ENCODE results near the gene HSPA12B. TPM values are rescaled to one million over a fixed set of nuclear protein-coding genes. Genes with fewer than 3 reads are reported as not detected.
A peak's percentile ranks its signal among the peaks of the same experiment; 100 is the strongest.

HSPA12B gene
- total and polyA plus RNA-seq, 2 experiments from 2014 or later, result 2.5 to 3.4 TPM

DNA sequence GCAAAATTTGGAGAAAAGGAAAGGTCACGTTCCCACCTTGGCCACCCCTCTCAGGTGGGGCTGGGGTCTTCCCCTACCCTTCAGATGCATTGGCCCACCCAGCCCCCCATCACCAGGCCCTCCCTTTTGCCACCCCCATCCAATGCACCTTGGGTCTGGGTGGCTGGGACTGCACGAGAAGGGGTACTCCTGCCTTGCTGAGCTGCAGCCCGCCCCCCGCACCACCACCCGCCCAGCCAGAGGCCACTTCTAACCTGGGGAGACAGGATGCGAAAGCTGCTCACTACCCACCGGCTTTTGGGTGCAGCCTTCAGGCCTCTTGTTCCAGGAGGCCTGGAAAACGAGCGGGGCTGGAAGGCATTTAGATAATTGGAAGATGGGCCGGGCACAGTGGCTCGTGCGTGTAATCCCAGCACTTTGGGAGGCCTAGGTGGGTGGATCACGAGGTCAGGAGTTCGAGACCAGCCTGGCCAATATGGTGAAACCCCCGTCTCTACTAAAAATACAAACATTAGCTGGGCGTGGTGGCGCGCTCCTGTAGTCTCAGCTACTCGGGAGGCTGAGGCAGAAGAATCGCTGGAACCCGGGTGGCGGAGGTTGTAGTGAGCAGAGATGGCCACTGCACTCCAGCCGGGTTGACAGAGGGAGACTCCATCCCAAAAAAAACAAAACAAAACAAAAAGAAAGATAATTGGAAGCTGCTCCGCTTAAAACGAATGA, 62.4 kb downstream of the HSPA12B start:
- Histone ChIP-seq H3K4me3 (peak overlapping the region; percentile 70), H3K27ac (peak overlapping the region; percentile 91)

DNA sequence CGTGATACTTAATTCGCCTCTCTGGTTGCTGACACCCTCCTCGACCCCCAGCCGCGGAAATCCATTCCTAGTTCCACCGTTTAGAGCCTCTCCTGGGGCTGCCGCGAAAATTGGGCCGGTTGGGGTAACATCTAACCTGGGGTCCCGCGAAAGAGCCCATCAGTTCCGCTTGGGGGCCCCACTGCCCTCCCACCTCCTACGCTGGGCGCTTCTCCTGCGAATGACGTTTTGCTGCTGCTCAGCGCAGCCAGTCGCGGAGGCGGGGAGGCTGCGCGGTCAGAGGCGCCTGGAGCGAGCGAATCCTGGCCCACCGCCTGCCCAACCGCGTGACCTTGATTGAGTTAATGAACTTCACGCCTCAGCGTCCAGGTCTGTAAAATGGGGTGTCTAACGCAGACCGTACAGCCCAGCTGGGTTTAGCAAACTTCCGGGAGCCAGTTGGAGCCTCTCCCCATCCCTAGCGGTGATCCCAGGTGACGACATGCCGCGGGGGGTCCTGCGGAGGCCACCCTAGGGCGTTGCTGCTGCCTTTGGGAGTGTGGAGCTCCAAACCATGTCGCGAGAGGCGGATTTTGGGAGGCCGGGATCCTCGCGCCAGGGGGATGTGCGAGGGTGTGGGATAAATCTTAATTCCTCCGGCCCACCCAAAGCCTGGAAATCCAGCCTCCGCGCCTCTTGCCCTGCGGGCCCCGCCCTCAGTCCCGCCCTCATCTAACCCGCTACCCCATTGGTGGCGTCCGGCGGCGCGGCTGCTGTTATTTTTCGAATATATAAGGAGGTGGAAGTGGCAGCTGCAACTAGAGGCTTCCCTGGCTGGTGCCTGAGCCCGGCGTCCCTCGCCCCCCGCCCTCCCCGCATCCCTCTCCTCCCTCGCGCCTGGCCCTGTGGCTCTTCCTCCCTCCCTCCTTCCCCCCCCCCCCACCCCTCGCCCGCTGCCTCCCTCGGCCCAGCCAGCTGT, 63.3 kb downstream of the HSPA12B start, which contains the start of gene CDC25B:
Gene CDC25B (plus strand): TSS at position 800 of the 958 bp plus-strand sequence. CDS start 222 bp downstream, outside the sequence.
- Histone ChIP-seq H3K36me3 (replicated peaks; ENCODE audit: insufficient read depth, low read depth) (no peaks in the 10 kb centered on the region), H3K4me2 (peak within 1 kb of the TSS; percentile 90), H3K27ac (peak within 1 kb of the TSS; percentile 91), H3K9me3 (ENCODE audit: low read depth) (no peaks in the 10 kb centered on the region), H2AFZ (peak within 1 kb of the TSS; percentile 87), H3K4me3 (peak within 1 kb of the TSS; percentile 70), H4K20me1 (ENCODE audit: insufficient read depth, poor library complexity, severe bottlenecking) (no peaks in the 10 kb centered on the region), H3K79me2 (peaks cover 22% of the 10 kb centered on the region), H3K27me3 (no peaks in the 10 kb centered on the region), H3K9me2 (replicated peaks; ENCODE audit: insufficient read depth) (no peaks in the 10 kb centered on the region), H3K4me1 (ENCODE audit: insufficient read depth) (peaks cover 33% of the 10 kb centered on the region)
- TF ChIP-seq, protein P1, sequence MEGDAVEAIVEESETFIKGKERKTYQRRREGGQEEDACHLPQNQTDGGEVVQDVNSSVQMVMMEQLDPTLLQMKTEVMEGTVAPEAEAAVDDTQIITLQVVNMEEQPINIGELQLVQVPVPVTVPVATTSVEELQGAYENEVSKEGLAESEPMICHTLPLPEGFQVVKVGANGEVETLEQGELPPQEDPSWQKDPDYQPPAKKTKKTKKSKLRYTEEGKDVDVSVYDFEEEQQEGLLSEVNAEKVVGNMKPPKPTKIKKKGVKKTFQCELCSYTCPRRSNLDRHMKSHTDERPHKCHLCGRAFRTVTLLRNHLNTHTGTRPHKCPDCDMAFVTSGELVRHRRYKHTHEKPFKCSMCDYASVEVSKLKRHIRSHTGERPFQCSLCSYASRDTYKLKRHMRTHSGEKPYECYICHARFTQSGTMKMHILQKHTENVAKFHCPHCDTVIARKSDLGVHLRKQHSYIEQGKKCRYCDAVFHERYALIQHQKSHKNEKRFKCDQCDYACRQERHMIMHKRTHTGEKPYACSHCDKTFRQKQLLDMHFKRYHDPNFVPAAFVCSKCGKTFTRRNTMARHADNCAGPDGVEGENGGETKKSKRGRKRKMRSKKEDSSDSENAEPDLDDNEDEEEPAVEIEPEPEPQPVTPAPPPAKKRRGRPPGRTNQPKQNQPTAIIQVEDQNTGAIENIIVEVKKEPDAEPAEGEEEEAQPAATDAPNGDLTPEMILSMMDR (IDR thresholded peaks at IDR 0.05; ENCODE audit: poor library complexity), result peak; percentile 28
- TF ChIP-seq EZH2phosphoT487 (IDR thresholded peaks at IDR 0.05; ENCODE audit: low read depth, severe bottlenecking, unreplicated experiment) (no peak), EZH2 (IDR thresholded peaks at IDR 0.05; ENCODE audit: borderline replicate concordance) (no peak)
- 4% methylated on average over 52 of the region's 69 CpGs for WGBS (ENCODE audit: low lambda C conversion rate, missing lambda C conversion rate)
- DNase-seq (ENCODE audit: low spot score), result peak; percentile 95

More for the DNA sequence above, 62.4 kb downstream of the HSPA12B start:
- Histone ChIP-seq H3K4me1 (ENCODE audit: insufficient read depth) (peaks cover 30% of the 10 kb centered on the region), H3K9me2 (replicated peaks; ENCODE audit: insufficient read depth) (no peaks in the 10 kb centered on the region), H3K36me3 (replicated peaks; ENCODE audit: insufficient read depth, low read depth) (no peaks in the 10 kb centered on the region), H3K4me2 (peak overlapping the region; percentile 90), H4K20me1 (ENCODE audit: insufficient read depth, poor library complexity, severe bottlenecking) (no peaks in the 10 kb centered on the region), H2AFZ (peak overlapping the region; percentile 87), H3K9me3 (ENCODE audit: low read depth) (no peaks in the 10 kb centered on the region), H3K27me3 (no peaks in the 10 kb centered on the region), H3K79me2 (peaks cover 22% of the 10 kb centered on the region)
- DNase-seq (ENCODE audit: low spot score), result no peak
- 88% methylated on average over 25 of the region's 25 CpGs for WGBS (ENCODE audit: low lambda C conversion rate, missing lambda C conversion rate)
- no peak for TF ChIP-seq EZH2phosphoT487 (IDR thresholded peaks at IDR 0.05; ENCODE audit: low read depth, severe bottlenecking, unreplicated experiment)
- TF ChIP-seq EZH2 (IDR thresholded peaks at IDR 0.05; ENCODE audit: borderline replicate concordance), result no peak
- TF ChIP-seq, protein P1 (IDR thresholded peaks at IDR 0.05; ENCODE audit: poor library complexity), result no peak

DNA sequence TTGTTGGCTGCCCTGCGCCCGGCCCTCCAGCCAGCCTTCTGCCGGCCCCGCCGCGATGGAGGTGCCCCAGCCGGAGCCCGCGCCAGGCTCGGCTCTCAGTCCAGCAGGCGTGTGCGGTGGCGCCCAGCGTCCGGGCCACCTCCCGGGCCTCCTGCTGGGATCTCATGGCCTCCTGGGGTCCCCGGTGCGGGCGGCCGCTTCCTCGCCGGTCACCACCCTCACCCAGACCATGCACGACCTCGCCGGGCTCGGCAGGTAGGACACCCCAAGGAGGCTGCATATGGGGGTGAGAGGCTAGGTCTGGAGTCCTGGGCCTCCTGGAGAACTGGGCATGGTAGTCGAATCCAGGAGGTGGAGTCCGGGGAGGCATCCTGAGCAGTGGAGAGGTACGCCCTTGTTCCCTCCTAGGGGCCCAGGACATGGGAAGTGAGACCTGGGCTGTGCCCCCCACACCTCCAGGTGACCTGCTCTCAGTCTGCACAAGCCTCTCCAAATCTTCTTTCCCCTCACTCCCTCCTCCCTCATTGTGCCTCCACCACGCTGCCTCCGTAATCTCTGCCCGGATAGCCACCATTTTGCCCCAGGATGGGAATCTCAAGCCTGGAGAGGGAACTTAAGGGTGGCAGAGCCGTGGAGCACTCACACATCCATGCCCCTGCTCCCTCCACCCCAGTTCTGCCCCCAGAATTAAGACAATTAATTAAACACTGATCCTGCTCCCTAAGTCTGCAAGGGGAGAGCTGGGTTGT, 64.2 kb downstream of the HSPA12B start:
- Histone ChIP-seq H3K4me2 (peak overlapping the region; percentile 90), H3K27ac (peak overlapping the region; percentile 79), H3K27me3 (no peaks in the 10 kb centered on the region), H3K9me3 (ENCODE audit: low read depth) (no peaks in the 10 kb centered on the region), H2AFZ (no peak overlapping the region), H3K36me3 (replicated peaks; ENCODE audit: insufficient read depth, low read depth) (no peaks in the 10 kb centered on the region), H4K20me1 (ENCODE audit: insufficient read depth, poor library complexity, severe bottlenecking) (no peaks in the 10 kb centered on the region), H3K79me2 (peaks cover 22% of the 10 kb centered on the region), H3K4me1 (ENCODE audit: insufficient read depth) (peaks cover 33% of the 10 kb centered on the region), H3K4me3 (peak overlapping the region; percentile 26), H3K9me2 (replicated peaks; ENCODE audit: insufficient read depth) (no peaks in the 10 kb centered on the region)
- DNase-seq (ENCODE audit: low spot score), result no peak
- TF ChIP-seq EZH2phosphoT487 (IDR thresholded peaks at IDR 0.05; ENCODE audit: low read depth, severe bottlenecking, unreplicated experiment) (no peak), EZH2 (IDR thresholded peaks at IDR 0.05; ENCODE audit: borderline replicate concordance) (no peak)
- TF ChIP-seq, protein P1 (IDR thresholded peaks at IDR 0.05; ENCODE audit: poor library complexity), result no peak
- 12% methylated on average over 31 of the region's 33 CpGs for WGBS (ENCODE audit: low lambda C conversion rate, missing lambda C conversion rate)

Data from hepatocyte (in vitro differentiated cells).